Sigmoid colon (tissue), 4 donors: Measurements from ENCODE around the gene PLD1.

ENCODE experiments used
- POLR2A ChIP-seq, 2 donors: fragments of 450-650 bp; IDR thresholded peaks; one replicate each; pipeline ENCODE4 v1.6.1; 2016; ENCODE audit warnings: antibody characterized with exemption in 2 of 2, mild to moderate bottlenecking in 2 of 2, moderate library complexity in 2 of 2
- POLR2AphosphoS5 ChIP-seq, 4 donors: sonication (generic); formaldehyde crosslinking; IDR thresholded peaks; one replicate each; pipeline ENCODE4 v1.6.1; 2017; ENCODE audit warnings: antibody characterized with exemption in 4 of 4

- TF ChIP-seq POLR2AphosphoS5 (IDR thresholded peaks at IDR 0.05) (no peak), POLR2A (IDR thresholded peaks at IDR 0.05) (no peak)
Observed at GRCh38 chr3:171842864-171843518, 32.7 kb upstream of the PLD1 start, which contains the start of gene TMEM212.
